ENCODE data around the gene RFX8.
"Not testable (repeated sequence)": the region's sequence is repeated elsewhere in the genome, so short reads cannot be mapped to it uniquely, and the experiment has no call there.

Gene RFX8

GRCh38 chr2:101440127-101440738 lies 34.7 kb downstream of the RFX8 start:
- no peak for DNase-seq (ENCODE audit: low spot score)

DNA sequence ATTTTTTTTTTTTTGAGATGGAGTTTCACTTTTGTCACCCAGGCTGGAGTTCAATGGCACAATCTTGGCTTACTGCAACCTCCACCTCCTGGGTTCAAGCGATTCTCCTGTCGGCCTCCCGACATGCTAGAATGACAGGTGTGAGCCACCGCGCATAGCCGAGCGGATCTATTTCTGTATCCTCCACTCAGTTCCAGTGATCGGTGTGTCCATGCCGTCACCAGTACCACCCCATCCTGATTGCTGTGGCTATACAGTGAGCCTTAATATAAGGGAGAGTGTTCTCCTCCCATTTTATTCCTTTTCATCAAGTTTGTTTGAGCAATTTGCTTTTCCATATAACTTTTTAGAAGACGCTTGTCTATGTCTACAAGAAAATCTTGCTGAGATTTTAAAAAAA lies 35.2 kb downstream of the RFX8 start:
- no peak for DNase-seq (ENCODE audit: low spot score)

DNA sequence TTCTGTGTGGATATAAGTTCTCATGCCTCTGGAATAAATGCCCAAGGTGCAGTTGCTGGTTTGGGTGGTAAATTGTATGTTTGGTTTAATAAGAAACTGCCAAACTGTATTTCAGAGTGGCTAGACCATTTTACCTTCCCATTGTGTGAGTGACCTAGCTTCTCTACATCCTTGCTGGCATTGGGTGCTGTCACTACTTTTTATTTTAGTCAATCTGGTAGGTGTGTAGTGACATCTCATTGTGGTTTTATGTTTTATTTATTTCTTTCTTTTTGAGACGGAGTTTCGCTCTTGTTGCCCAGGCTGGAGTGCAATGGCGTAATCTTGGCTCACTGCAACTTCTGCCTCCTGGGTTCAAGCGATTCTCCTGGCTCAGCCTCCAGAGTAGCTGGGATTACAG lies 36.4 kb downstream of the RFX8 start:
- not testable (repeated sequence) for DNase-seq (ENCODE audit: low spot score)

GRCh38 chr2:101435001-101435862 lies 39.7 kb downstream of the RFX8 start:
- DNase-seq (ENCODE audit: low spot score) = no peak

GRCh38 chr2:101433465-101433864 lies 41.4 kb downstream of the RFX8 start:
- DNase-seq (ENCODE audit: low spot score) = no peak

DNA sequence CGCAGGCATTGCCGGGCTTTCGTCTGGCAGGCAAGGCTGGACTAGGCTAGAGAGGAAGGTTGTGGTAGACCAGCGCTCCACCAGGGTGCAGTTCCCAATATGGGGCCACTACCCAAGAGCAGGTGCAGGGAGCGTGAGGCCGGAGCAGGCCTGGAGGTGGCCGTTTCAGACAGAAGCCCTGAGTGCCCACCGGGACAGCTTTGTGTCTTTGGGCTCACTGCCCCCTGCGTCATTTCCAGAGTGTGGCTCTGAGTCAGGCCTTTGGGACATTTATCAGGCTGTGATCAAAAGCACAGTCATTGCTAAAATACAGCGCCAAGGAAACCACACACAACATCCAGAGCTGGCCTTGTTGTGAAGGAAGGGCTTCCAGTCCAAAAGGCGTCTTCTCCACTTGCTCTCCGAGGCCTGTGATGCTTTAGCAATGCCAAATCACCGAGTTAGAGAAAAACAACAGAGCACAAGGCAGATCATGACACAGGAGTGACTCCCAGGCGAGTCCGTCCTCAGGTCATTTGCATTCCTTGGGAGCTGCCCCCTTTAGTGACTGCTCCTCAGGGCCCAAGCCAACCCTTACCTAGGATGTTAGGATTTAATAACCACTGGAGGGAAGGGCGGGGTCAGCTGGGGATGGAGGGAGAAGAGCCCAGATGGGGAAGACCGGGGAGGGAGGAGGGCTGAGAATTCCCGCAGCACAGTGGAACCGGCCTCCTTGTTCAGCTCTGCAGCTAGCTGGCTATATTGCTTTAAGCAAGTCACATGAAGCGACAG lies 42.3 kb downstream of the RFX8 start:
- DNase-seq (ENCODE audit: low spot score) = no peak

GRCh38 chr2:101431486-101431885 lies 43.4 kb downstream of the RFX8 start:
- no peak for DNase-seq (ENCODE audit: low spot score)

DNA sequence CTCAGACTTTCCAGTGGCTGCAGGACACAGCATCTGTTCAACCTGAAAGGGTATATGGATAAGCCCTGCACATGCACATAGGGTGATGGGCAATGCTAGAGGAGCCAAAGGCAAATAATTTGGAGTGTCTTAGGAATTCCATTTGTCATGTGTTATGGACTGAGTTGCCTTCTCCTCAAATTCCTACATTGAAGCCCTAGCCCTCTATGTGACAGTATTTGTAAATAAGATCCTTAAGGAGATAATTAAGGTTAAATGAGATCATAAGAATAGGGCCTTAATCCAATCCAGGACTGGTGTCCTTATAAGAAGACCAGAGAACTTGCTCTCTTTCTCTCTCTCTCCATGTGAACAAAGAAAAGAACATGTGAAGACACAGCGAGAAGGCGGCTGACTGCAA lies 44.8 kb downstream of the RFX8 start:
- no peak for DNase-seq (ENCODE audit: low spot score)

DNA sequence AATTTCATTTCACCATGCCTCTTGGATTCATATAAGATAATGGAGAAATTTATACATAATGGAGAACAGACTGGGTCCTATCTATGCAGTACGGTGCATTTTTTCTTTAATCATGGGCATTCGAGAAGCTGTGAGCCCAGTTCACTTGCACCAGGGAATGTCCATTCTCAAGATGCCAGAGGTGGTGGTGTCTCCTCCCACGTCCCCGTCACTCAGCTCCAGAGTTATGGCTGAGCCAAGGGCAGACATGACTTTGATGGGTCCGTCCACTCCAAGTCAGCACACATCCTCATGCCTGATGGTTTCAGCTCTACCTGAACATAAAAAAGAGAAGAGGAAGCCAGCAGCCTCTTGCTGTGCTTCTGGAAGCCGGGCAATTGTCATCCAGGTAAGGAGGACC lies 45.5 kb downstream of the RFX8 start:
- no peak for DNase-seq (ENCODE audit: low spot score)

- DNase-seq (ENCODE audit: low spot score) = no peak
Measured at GRCh38 chr2:101428422-101429176, 46.3 kb downstream of the RFX8 start.

DNA sequence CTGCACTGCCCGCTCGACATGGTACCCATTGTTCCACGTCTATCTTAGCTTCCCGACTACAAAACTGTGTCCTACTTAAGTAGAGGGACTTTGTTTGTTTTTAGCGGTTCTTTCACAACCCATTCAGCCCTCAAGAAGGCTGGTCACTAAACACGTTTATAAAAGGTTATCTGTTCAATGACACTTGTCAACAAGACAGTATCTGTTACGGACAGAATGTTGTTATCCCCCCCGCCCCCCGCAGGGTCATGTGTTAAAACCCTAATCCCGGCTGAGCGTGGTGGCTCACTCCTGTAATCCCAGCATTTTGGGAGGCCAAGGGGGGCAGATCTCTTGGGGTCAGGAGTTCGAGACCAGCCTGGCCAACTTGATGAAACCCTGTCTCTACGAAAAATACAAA lies 47.2 kb downstream of the RFX8 start:
- no peak for DNase-seq (ENCODE audit: low spot score)

DNA sequence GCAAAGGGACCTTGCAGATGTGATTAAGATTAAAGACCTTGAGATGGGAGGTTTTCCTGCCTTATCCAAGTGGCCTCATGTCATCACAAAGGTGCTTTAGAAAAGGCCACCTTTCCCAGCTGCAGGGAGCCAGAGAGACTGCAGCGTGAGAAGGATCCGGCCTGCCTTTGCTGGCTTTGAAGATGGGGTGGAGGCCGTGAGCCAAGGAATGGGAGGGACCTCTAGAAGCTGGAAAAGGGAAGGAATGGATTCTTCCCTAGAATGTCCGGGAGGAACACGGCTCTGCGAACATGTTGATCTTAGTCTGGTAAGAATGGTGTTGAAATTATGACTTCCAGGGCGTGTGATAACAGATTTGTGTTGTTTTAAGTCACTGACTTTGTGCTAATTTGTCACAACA lies 47.7 kb downstream of the RFX8 start:
- no peak for DNase-seq (ENCODE audit: low spot score)

DNA sequence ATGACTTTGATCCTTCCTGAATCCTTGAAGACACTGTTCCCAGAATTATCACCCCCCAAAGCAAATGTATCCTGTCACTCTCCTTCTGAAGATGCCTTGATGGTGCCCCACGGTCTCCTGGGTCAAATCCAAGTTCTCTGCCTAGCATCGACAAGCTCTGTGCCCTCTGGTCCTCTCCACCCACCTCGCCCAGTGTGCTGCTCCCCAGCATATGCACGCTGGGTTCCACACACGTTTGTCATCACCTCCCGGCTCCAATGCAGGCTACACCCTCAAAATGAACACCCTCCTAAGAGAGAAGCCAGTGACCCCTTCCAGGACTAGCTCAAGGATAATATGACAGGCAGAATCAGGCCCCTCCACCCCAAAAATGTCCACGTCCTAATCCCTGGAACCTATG lies 48.1 kb downstream of the RFX8 start:
- DNase-seq (ENCODE audit: low spot score) = no peak

DNA sequence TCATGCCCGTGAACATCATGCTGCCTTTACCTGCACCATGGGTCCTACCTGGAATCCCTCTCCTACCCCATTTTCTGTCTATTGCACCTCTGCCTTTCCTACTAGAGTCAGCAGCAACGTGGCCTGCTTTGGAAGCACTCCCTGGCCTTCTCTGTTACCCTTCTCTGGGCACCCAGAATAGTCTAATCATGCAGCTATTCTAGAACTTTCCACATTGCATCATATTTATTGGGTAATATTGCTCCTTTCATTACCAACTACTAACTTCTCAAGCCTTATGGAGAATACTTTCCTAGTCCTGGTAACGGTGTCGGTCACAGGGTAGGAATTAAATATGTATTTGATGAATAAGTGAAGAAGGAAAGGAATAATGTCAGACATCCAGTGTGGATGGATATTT lies 54.3 kb downstream of the RFX8 start:
- no peak for DNase-seq (ENCODE audit: low spot score)

DNA sequence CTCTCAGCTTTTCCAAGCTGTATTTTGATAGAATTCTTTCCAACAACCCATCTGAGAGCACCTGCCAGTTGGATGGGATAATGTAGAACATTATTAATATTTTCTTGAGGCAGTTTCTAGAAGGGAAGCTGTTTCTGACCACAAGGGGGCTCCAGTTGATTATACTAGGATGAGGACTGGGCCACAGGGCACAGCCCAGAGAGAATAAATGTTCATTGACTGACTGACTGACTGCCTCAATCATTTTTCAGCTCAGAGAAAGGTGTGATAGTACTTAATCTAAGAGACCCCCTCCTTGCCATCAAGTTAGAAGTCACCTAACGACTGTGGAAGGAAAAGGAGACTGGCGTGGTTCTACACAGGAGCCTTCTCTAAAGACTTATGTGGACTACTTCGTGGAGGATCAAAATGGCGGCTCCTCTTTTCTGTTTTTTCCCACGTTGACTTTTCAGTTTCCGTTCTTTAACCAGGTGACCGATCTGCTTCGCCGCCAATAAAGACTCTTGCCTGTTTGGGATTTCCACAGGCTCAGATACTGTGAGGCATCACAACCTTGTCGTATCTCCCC lies 55.7 kb downstream of the RFX8 start:
- DNase-seq (ENCODE audit: low spot score) = peak; percentile 42

DNA sequence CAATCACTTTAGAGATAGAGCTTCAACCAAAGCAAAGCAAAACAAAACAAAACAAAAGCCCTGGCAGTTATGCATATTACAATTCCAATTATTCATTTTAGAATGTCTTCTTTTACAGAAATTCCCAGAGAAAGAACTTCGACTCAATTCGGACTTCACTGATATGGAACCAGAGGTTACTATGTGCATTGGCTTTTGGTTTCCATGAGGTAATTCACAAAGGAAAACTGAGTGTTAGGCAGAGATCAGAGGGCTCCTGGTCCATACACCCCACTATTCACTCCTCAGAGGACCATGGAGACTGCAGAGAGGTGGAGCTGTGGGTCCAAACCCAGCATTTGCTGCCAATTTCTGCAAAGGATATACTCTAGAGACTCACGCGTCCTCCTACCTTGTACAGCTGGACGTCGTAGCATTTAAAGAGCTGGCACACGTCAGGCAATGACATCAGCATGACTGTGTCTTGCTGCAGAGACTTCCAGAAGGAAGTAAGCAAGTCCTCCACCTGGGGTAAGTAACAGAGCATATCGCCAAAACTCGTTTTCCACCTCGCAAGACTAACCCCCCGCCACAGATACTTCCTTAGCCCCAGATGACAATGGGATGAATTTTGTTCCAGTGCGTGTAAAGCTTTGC lies 56.3 kb downstream of the RFX8 start:
- DNase-seq (ENCODE audit: low spot score) = no peak

GRCh38 chr2:101416609-101417008 lies 58.3 kb downstream of the RFX8 start:
- DNase-seq (ENCODE audit: low spot score) = no peak

DNA sequence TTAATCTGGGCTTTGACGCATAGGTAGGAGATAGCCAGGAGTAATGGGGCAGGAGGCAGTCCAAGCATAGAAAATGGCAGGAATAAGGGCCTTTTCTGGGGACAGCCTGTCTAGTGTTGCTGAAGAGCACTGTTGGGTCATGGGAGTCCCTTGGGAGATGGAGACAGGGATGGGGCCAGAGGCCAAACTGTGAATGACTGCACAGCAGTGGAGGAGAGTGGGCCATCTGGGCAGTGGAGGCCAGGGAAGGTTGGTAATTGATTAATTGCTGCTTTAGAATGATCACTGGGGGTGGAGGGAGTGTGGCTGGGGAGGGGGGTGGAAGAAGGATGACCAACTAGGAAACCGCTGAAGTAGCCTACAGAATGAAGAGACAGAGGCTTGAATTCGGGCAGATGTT lies 59.0 kb downstream of the RFX8 start:
- DNase-seq (ENCODE audit: low spot score) = no peak

DNA sequence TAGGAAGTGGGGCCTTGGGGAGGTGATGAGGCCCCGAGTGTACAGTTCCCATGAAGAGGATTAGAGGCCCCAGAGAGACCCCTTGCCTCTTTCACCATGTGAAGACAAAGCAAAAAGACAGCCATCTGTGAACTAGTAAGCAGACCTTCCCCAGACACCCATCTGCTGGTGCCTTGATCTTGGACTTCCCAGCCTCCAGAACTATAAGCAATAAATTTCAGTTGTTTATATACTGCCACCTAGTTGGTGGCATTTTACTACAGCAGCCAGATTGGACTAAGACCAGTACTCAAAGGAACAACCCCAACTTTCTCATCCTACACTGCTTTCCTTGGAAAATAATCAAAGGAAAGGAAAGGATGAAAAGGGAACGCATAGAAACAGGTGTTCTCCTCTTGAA lies 59.7 kb downstream of the RFX8 start:
- no peak for DNase-seq (ENCODE audit: low spot score)

- DNase-seq (ENCODE audit: low spot score) = no peak
Measured at GRCh38 chr2:101412092-101412694, 62.7 kb downstream of the RFX8 start.

GRCh38 chr2:101410746-101411145 lies 64.2 kb downstream of the RFX8 start:
- no peak for DNase-seq (ENCODE audit: low spot score)

Data from globus pallidus (tissue), 1 donor.